Right lobe of liver (tissue), 4 donors: ENCODE results near the gene MAP2.

Experiments used
- CTCF ChIP-seq, 4 donors: fragments of 200-600 bp in 3 of 4; fragments of 450-650 bp in 1 of 4; IDR thresholded peaks; one replicate each; pipeline versions ENCODE4 v1.5.1 to v1.8.0; 2016 to 2022; ENCODE audit warnings: antibody characterized with exemption in 4 of 4, mild to moderate bottlenecking in 2 of 4
- POLR2A ChIP-seq: fragments of 450-650 bp; IDR thresholded peaks from one replicate; pipeline ENCODE4 v1.6.1; 2017; ENCODE audit warnings: antibody characterized with exemption, mild to moderate bottlenecking
- donor health status: DM: no; HTN: no; CAD: no.
- donor health status: DM: no; HTN: no; CAD: no.
- donor health status: DM: no; HTN: yes; CAD: no.

GRCh38 chr2:209426432-209426831 lies 2.6 kb downstream of the MAP2 start:
- TF ChIP-seq CTCF (IDR thresholded peaks at IDR 0.05) (no peak), POLR2A (no peak)
